A549 (cell line): Measurements from ENCODE around the gene RNF225. TPM values are rescaled to one million over a fixed set of nuclear protein-coding genes. Genes with fewer than 3 reads are reported as not detected.
A peak's percentile ranks its signal among the peaks of the same experiment; 100 is the strongest.

Experiments
- ATAC-seq, 2 experiments: fragments of 200-7000 bp in 1 of 2; fragments of >200 bp in 1 of 2; cut with Nextera tagmentation in 1 of 2; cut with Tn5 transposase in 1 of 2; 3 replicates each; pipeline versions ENCODE4 v1.8.0 to v1.9.1; 2018 to 2020; ENCODE audit warnings: mild to moderate bottlenecking in 1 of 2, moderate library complexity in 1 of 2
- CTCF ChIA-PET: fragments of 300-600 bp; sonication (Branson Sonifier 250); formaldehyde crosslinking; extraction: SDS; loops from one replicate; lab custom pipeline; 2021; ENCODE audit warnings: antibody characterized with exemption, inconsistent platforms; lab: Yijun Ruan, JAX
- POLR2A ChIA-PET: fragments of 350-600 bp; formaldehyde crosslinking; extraction: SDS; loops from one replicate; lab custom pipeline; 2021; ENCODE audit warnings: antibody characterized with exemption, inconsistent platforms; lab: Yijun Ruan, JAX
- DNase-seq, 2 experiments: peaks; one replicate each; pipeline versions ENCODE4 v3.0.0 to v3.0.0-alpha.2; 2011 to 2016; ENCODE audit warnings: low read depth in 1 of 2, low spot score in 1 of 2
- FAIRE-seq: peaks from 2 replicates; lab custom pipeline; 2011; peaks lifted over from hg19 to GRCh38; lab: Jason Lieb, UNC
- H3K27ac ChIP-seq, 2 experiments: fragments of >200 bp; sonication (Bioruptor Twin); formaldehyde crosslinking; 3 replicates each; pipeline ENCODE4 v1.5.1; 2016 to 2017
- H3K4me1 ChIP-seq: fragments of >200 bp; sonication (Bioruptor Twin); formaldehyde crosslinking; 3 replicates; pipeline ENCODE4 v1.6.1; 2016
- H3K4me2 ChIP-seq: fragments of >200 bp; sonication (Bioruptor Twin); formaldehyde crosslinking; 3 replicates; pipeline ENCODE4 v1.6.1; 2016
- H3K4me3 ChIP-seq: fragments of >200 bp; sonication (Bioruptor Twin); formaldehyde crosslinking; 3 replicates; pipeline ENCODE4 v1.5.1; 2016
- H3K9me3 ChIP-seq: fragments of >200 bp; sonication (Bioruptor Twin); formaldehyde crosslinking; 3 replicates; pipeline ENCODE4 v1.6.1; 2016
- BHLHE40 ChIP-seq: IDR thresholded peaks from 2 replicates; pipeline ENCODE4 v1.6.1; 2012; ENCODE audit warnings: low read depth, low read length, inconsistent platforms
- CBX2 ChIP-seq: fragments of 200-600 bp; sonication (generic); IDR thresholded peaks from 2 replicates; pipeline ENCODE4 v1.6.1; 2016; ENCODE audit warnings: low read depth, mild to moderate bottlenecking, borderline replicate concordance
- CEBPB ChIP-seq, 2 experiments: fragments of >200 bp in 1 of 2; sonication (Bioruptor Twin) in 1 of 2; formaldehyde crosslinking in 1 of 2; IDR thresholded peaks; 2 replicates each; pipeline ENCODE4 v1.6.1; 2012 to 2016
- CHD4 ChIP-seq: fragments of 200-600 bp; sonication (generic); IDR thresholded peaks from 2 replicates; pipeline ENCODE4 v1.6.1; 2016; ENCODE audit warnings: antibody characterized with exemption, mild to moderate bottlenecking, borderline replicate concordance
- EHF ChIP-seq: fragments of 250-450 bp; sonication (Bioruptor Pico); IDR thresholded peaks from 2 replicates; pipeline ENCODE4 v1.5.0; 2020; ENCODE audit warnings: mild to moderate bottlenecking
- FOSL2 ChIP-seq, 2 experiments: fragments of 450-650 bp in 1 of 2; fragments of >200 bp in 1 of 2; sonication (Bioruptor Twin) in 1 of 2; formaldehyde crosslinking; IDR thresholded peaks; 2 replicates each; pipeline versions ENCODE4 v1.5.0 to v1.6.1; 2016 to 2020; ENCODE audit warnings: mild to moderate bottlenecking in 1 of 2, moderate library complexity in 1 of 2
- FOXS1 ChIP-seq: fragments of 250-450 bp; sonication (Bioruptor Pico); IDR thresholded peaks from 2 replicates; pipeline ENCODE4 v1.5.0; 2020; ENCODE audit warnings: mild to moderate bottlenecking, moderate library complexity
- GATA3 ChIP-seq: IDR thresholded peaks from 2 replicates; pipeline ENCODE4 v1.6.1; 2012; ENCODE audit warnings: borderline replicate concordance
- HDAC2 ChIP-seq: fragments of 200-600 bp; sonication (generic); IDR thresholded peaks from 2 replicates; pipeline ENCODE4 v1.6.1; 2016
- HEYL ChIP-seq: fragments of 250-450 bp; sonication (Bioruptor Pico); IDR thresholded peaks from 2 replicates; pipeline ENCODE4 v1.8.0; 2021; ENCODE audit warnings: mild to moderate bottlenecking, moderate library complexity
- HOXA7 ChIP-seq: fragments of 250-450 bp; sonication (Bioruptor Pico); IDR thresholded peaks from 2 replicates; pipeline ENCODE4 v1.5.0; 2020; ENCODE audit warnings: mild to moderate bottlenecking, moderate library complexity
- HOXB13 ChIP-seq: fragments of 250-450 bp; sonication (Bioruptor Pico); IDR thresholded peaks from 2 replicates; pipeline ENCODE4 v1.5.0; 2020; ENCODE audit warnings: low read depth, mild to moderate bottlenecking, moderate library complexity
- KDM1A ChIP-seq: fragments of 200-600 bp; sonication (generic); IDR thresholded peaks from 2 replicates; pipeline ENCODE4 v1.6.1; 2016; ENCODE audit warnings: low read depth, mild to moderate bottlenecking
- MAZ ChIP-seq: fragments of 150-350 bp; IDR thresholded peaks from 2 replicates; pipeline ENCODE4 v1.6.1; 2014; ENCODE audit warnings: antibody characterized with exemption, low read depth, low read length, borderline replicate concordance
- NFE2L2 ChIP-seq: fragments of 150-350 bp; conservative IDR thresholded peaks from 2 replicates; pipeline ENCODE4 v1.6.1; 2014; ENCODE audit warnings: low read length
- PHF8 ChIP-seq: fragments of 200-600 bp; sonication (generic); IDR thresholded peaks from 2 replicates; pipeline ENCODE4 v1.6.1; 2016; ENCODE audit warnings: low read depth, mild to moderate bottlenecking, antibody characterized with exemption, moderate library complexity, borderline replicate concordance
- POLR2AphosphoS2 ChIP-seq: conservative IDR thresholded peaks from 2 replicates; pipeline ENCODE4 v1.6.1; 2012; ENCODE audit warnings: low read length, improper control_type of control experiment, inconsistent platforms
- RAD21 ChIP-seq, 2 experiments: fragments of >200 bp in 1 of 2; sonication (Bioruptor Twin) in 1 of 2; formaldehyde crosslinking in 1 of 2; IDR thresholded peaks in 1 of 2; conservative IDR thresholded peaks in 1 of 2; 2 replicates in 1 of 2; 3 replicates in 1 of 2; pipeline ENCODE4 v1.6.1; 2012 to 2018; ENCODE audit warnings: inconsistent platforms in 1 of 2
- RFX5 ChIP-seq: fragments of 450-650 bp; IDR thresholded peaks from 2 replicates; pipeline ENCODE4 v1.7.1; 2014; ENCODE audit warnings: antibody characterized with exemption, mild to moderate bottlenecking, moderate library complexity
- SMC3 ChIP-seq: fragments of >200 bp; sonication (Bioruptor Twin); formaldehyde crosslinking; IDR thresholded peaks from 3 replicates; pipeline ENCODE4 v1.6.1; 2018; ENCODE audit warnings: inconsistent platforms
- SREBF2 ChIP-seq: fragments of 450-650 bp; IDR thresholded peaks from 2 replicates; pipeline ENCODE4 v1.6.1; 2014; ENCODE audit warnings: mild to moderate bottlenecking, moderate library complexity
- TP53 ChIP-seq: fragments of 250-450 bp; sonication (Bioruptor Pico); IDR thresholded peaks from 2 replicates; pipeline ENCODE4 v1.5.0; 2021; ENCODE audit warnings: mild to moderate bottlenecking, moderate library complexity
- ZFP36 ChIP-seq: fragments of 450-650 bp; IDR thresholded peaks from 2 replicates; pipeline ENCODE4 v1.6.1; 2014; ENCODE audit warnings: borderline replicate concordance; ENCODE audit not compliant: partially characterized antibody
- ZSCAN20 ChIP-seq: fragments of 250-450 bp; sonication (Bioruptor Pico); IDR thresholded peaks from 2 replicates; pipeline ENCODE4 v1.8.0; 2022; ENCODE audit warnings: mild to moderate bottlenecking, moderate library complexity
- WGBS: methylation state at CpG from one replicate; pipeline ENCODE4 v1.1.6; 2017; ENCODE audit errors: missing lambda C conversion rate; 5-methylcytosine and 5-hydroxymethylcytosine counted together
- polyA plus RNA-seq, 4 experiments: library from polyadenylated mRNA; depleted of rRNA in 3 of 4; stranded (reverse); fragments of >200 nt; fragmentation: RNase III in 1 of 4; extraction: RNeasy Plus Mini Kit Qiagen cat#74134 plus additional on column Dnase treatment in 1 of 4; gene quantifications; 2 replicates in 3 of 4; 3 replicates in 1 of 4; pipeline ENCODE4 v1.2.3, GENCODE V29; 2011 to 2017
- TF ChIP-seq, protein P1 (sequence below): fragments of >200 bp; sonication (Bioruptor Twin); formaldehyde crosslinking; IDR thresholded peaks from 3 replicates; pipeline ENCODE4 v1.5.1; 2016
- TF ChIP-seq, protein P2 (sequence below): fragments of 150-350 bp; IDR thresholded peaks from 2 replicates; pipeline ENCODE4 v1.6.1; 2014; ENCODE audit warnings: low read depth, mild to moderate bottlenecking, low read length
- TF ChIP-seq, protein P3 (sequence below): fragments of 200-600 bp; sonication (generic); IDR thresholded peaks from 2 replicates; pipeline ENCODE4 v1.6.1; 2016; ENCODE audit warnings: antibody characterized with exemption, mild to moderate bottlenecking, moderate library complexity
- TF ChIP-seq, protein P4 (sequence below): fragments of 450-650 bp; IDR thresholded peaks from 2 replicates; pipeline ENCODE4 v1.6.1; 2014; ENCODE audit warnings: antibody characterized with exemption
- TF ChIP-seq, protein P5 (sequence below): fragments of 250-450 bp; sonication (Bioruptor Pico); IDR thresholded peaks from 2 replicates; pipeline ENCODE4 v1.5.0; 2020; ENCODE audit warnings: low read depth, mild to moderate bottlenecking, moderate library complexity
- TF ChIP-seq, protein P6 (sequence below): IDR thresholded peaks from 2 replicates; pipeline ENCODE4 v1.6.1; 2012

RNF225 gene
- polyA plus RNA-seq, 2 of the 4 experiments (the other 2 are of a cell fraction) = not detected

DNA sequence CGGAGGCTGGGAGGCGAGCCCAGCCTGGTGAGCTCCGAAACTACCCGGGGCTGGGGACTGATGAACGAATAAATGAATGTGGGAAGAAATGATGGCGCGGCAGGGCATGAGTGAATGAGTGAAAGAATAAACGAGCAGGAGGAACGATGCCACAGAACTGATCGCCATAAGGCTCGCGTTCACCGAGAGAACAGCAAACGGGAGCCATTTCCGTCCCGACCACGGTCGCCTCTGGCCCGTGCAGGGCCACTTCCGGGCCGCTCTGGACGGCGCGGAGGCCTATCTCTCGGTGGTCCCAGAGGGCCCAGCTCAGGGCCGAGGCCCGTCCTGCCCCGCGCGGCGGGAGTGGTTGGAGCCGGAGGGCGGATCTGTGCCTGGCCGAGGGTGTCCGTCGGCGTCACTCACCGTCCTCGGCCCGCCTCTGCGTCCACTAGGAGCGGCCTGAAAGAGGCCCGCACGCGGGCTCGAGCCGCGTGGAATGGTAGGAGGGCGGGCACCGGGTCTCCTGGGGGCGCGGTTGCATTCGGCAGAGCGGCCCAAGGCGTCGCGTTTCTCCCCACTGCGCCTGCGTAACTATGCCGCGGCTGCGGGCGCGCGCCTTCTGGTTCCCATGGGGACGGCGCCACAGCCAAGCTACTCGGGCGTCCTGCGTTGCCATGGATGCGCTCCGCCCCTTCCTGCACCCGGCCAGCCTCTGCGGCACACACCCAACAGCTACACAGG is 33.0 kb upstream of the RNF225 start, which contains the start of gene ZNF497:
TSS of gene ZNF497 (minus strand) at position 480 of the 723 bp plus-strand sequence. CDS start 5,116 bp downstream, outside the sequence.
- ChIA-PET POLR2A (interaction anchor here (0.6 to 3.4 kb wide), 37 partner anchors 9 to 885 kb away, joined by 3 to 43 read pairs (median 6); partner anchors contain the start of genes A1BG, ERVK3-1, RPS5 and TRIM28), CTCF (interaction anchor here (0.6 to 3.0 kb wide), 10 partner anchors 10 to 157 kb away, joined by 3 to 10 read pairs (median 4); partner anchors contain the start of genes A1BG and ZBTB45)
- Histone ChIP-seq H3K4me2 (peak within 1 kb of the TSS; percentile 88), H3K4me1 (peaks cover 7% of the 10 kb centered on the region; the same call in 1 of the 3 replicates), H3K27ac (peak within 1 kb of the TSS; percentile 82 to 88), H3K4me3 (peak within 1 kb of the TSS; percentile 58), H3K9me3 (peaks cover 2% of the 10 kb centered on the region; the same call in 1 of the 3 replicates)
- WGBS = 1% methylated on average over 35 of the region's 74 CpGs
- DNase-seq (peak; percentile 99 to 100), FAIRE-seq (peak; percentile 99), ATAC-seq (peak; percentile 89 to 95)
- TF ChIP-seq ZSCAN20 (CRISPR knock-in tag) (no peak), MAZ (no peak), PHF8 (peak; percentile 80), CEBPB (IDR thresholded peaks at IDR 0.05) (no peak), GATA3 (0 out of 2 replicates have a peak, but pooled peaks have one; percentile 34), NFE2L2 (no peak), CHD4 (no peak), ZFP36 (no peak), SMC3 (no peak; the same call in 2 of the 3 replicates), HDAC2 (no peak), FOXS1 (CRISPR knock-in tag) (no peak), BHLHE40 (0 out of 2 replicates have a peak, but pooled peaks have one; percentile 46), TP53 (CRISPR knock-in tag) (0 out of 2 replicates have a peak, but pooled peaks have one; percentile 6), RAD21 (conservative IDR thresholded peaks at IDR 0.05 in 1 of 2, IDR thresholded peaks at IDR 0.05 in 1 of 2) (no peak), HOXB13 (CRISPR knock-in tag) (no peak; the same call in 1 of the 2 replicates), EHF (CRISPR knock-in tag) (no peak), RFX5 (no peak), KDM1A (no peak), FOSL2 (IDR thresholded peaks at IDR 0.05) (no peak), FOSL2 (CRISPR knock-in tag; IDR thresholded peaks at IDR 0.05) (no peak), HOXA7 (CRISPR knock-in tag) (no peak), HEYL (CRISPR knock-in tag) (no peak), CBX2 (no peak), SREBF2 (no peak), POLR2AphosphoS2 (no peak)
- TF ChIP-seq, protein P1, sequence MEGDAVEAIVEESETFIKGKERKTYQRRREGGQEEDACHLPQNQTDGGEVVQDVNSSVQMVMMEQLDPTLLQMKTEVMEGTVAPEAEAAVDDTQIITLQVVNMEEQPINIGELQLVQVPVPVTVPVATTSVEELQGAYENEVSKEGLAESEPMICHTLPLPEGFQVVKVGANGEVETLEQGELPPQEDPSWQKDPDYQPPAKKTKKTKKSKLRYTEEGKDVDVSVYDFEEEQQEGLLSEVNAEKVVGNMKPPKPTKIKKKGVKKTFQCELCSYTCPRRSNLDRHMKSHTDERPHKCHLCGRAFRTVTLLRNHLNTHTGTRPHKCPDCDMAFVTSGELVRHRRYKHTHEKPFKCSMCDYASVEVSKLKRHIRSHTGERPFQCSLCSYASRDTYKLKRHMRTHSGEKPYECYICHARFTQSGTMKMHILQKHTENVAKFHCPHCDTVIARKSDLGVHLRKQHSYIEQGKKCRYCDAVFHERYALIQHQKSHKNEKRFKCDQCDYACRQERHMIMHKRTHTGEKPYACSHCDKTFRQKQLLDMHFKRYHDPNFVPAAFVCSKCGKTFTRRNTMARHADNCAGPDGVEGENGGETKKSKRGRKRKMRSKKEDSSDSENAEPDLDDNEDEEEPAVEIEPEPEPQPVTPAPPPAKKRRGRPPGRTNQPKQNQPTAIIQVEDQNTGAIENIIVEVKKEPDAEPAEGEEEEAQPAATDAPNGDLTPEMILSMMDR = no peak
- TF ChIP-seq, protein P2, sequence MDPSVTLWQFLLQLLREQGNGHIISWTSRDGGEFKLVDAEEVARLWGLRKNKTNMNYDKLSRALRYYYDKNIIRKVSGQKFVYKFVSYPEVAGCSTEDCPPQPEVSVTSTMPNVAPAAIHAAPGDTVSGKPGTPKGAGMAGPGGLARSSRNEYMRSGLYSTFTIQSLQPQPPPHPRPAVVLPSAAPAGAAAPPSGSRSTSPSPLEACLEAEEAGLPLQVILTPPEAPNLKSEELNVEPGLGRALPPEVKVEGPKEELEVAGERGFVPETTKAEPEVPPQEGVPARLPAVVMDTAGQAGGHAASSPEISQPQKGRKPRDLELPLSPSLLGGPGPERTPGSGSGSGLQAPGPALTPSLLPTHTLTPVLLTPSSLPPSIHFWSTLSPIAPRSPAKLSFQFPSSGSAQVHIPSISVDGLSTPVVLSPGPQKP = no peak
- TF ChIP-seq, protein P3, sequence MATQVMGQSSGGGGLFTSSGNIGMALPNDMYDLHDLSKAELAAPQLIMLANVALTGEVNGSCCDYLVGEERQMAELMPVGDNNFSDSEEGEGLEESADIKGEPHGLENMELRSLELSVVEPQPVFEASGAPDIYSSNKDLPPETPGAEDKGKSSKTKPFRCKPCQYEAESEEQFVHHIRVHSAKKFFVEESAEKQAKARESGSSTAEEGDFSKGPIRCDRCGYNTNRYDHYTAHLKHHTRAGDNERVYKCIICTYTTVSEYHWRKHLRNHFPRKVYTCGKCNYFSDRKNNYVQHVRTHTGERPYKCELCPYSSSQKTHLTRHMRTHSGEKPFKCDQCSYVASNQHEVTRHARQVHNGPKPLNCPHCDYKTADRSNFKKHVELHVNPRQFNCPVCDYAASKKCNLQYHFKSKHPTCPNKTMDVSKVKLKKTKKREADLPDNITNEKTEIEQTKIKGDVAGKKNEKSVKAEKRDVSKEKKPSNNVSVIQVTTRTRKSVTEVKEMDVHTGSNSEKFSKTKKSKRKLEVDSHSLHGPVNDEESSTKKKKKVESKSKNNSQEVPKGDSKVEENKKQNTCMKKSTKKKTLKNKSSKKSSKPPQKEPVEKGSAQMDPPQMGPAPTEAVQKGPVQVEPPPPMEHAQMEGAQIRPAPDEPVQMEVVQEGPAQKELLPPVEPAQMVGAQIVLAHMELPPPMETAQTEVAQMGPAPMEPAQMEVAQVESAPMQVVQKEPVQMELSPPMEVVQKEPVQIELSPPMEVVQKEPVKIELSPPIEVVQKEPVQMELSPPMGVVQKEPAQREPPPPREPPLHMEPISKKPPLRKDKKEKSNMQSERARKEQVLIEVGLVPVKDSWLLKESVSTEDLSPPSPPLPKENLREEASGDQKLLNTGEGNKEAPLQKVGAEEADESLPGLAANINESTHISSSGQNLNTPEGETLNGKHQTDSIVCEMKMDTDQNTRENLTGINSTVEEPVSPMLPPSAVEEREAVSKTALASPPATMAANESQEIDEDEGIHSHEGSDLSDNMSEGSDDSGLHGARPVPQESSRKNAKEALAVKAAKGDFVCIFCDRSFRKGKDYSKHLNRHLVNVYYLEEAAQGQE = 0 out of 2 replicates have a peak, but pooled peaks have one; percentile 19
- TF ChIP-seq, protein P4, sequence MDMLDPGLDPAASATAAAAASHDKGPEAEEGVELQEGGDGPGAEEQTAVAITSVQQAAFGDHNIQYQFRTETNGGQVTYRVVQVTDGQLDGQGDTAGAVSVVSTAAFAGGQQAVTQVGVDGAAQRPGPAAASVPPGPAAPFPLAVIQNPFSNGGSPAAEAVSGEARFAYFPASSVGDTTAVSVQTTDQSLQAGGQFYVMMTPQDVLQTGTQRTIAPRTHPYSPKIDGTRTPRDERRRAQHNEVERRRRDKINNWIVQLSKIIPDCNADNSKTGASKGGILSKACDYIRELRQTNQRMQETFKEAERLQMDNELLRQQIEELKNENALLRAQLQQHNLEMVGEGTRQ = no peak
- TF ChIP-seq, protein P5, sequence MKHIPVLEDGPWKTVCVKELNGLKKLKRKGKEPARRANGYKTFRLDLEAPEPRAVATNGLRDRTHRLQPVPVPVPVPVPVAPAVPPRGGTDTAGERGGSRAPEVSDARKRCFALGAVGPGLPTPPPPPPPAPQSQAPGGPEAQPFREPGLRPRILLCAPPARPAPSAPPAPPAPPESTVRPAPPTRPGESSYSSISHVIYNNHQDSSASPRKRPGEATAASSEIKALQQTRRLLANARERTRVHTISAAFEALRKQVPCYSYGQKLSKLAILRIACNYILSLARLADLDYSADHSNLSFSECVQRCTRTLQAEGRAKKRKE (CRISPR knock-in tag) = no peak
- TF ChIP-seq, protein P6, sequence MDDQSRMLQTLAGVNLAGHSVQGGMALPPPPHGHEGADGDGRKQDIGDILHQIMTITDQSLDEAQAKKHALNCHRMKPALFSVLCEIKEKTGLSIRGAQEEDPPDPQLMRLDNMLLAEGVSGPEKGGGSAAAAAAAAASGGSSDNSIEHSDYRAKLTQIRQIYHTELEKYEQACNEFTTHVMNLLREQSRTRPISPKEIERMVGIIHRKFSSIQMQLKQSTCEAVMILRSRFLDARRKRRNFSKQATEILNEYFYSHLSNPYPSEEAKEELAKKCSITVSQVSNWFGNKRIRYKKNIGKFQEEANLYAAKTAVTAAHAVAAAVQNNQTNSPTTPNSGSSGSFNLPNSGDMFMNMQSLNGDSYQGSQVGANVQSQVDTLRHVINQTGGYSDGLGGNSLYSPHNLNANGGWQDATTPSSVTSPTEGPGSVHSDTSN = peak; percentile 32; the same call in 1 of the 2 replicates
